NCI-H2029 (cell line): Measurements from ENCODE around the gene JARID2.

Experiments used
- DNase-seq: peaks from one replicate; lab custom pipeline; 2025; lab: John Stamatoyannopoulos, UW

The JARID2 gene

GRCh38 chr6:15493437-15494168, 247.7 kb downstream of the JARID2 start:
- DNase-seq = no peak

DNA sequence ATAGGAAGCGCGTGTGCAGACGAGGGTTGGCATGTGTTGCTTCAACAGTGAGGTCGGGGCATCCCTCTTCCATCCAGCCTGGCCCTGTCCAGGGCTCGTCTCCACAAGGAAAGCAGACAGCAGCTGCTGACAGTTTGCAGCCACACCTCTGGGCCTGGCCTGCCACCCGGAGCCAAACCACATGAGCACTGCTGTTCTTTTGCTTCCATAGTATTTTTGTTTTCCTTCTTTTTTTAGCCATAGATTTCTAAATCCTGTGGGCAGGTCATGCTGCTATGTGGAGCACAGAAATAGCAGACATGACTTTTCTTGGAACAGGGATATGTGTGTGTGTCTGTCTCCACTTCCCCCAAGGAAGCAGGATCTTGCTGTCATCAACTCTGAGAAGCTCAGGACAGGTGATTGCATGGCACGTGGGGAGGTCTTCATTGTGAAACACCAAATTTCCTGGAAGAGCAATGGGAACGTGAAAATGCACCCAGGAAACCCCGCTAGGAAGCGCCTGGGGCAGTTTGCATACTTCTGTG, 249.6 kb downstream of the JARID2 start:
- DNase-seq = no peak

GRCh38 chr6:15496345-15497131, 250.7 kb downstream of the JARID2 start:
- DNase-seq = no peak

DNA sequence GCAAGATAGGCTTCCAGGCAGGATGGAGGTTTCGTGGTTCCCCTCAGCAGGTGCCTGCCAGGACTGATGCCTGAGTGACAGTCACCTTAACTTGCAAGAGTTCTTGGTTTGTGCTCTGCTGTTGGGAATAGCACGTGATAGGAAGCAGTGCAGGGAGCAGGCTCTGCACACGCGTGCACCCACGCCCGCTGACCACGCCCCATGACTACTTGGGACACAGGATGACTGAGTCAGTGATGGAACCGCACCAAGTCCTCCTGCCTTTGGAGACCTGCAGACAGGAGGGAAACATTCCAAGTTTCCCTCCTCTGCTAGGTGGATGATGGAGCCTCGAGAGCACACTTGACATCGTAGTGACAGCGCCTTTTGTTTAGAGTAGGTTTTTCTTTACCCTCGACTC, 252.8 kb downstream of the JARID2 start:
- no peak for DNase-seq

GRCh38 chr6:15499125-15499524, 253.3 kb downstream of the JARID2 start:
- no peak for DNase-seq

- DNase-seq = no peak
These were observed 253.7 kb downstream of the JARID2 start for GRCh38 chr6:15499591-15499990.

- DNase-seq = no peak
These were observed 254.3 kb downstream of the JARID2 start for GRCh38 chr6:15500078-15500740.

- no peak for DNase-seq
These were observed 255.3 kb downstream of the JARID2 start for GRCh38 chr6:15500901-15501825.

- no peak for DNase-seq
These were observed 256.1 kb downstream of the JARID2 start for GRCh38 chr6:15501826-15502445.

- no peak for DNase-seq
These were observed 256.8 kb downstream of the JARID2 start for GRCh38 chr6:15502446-15503345.

DNA sequence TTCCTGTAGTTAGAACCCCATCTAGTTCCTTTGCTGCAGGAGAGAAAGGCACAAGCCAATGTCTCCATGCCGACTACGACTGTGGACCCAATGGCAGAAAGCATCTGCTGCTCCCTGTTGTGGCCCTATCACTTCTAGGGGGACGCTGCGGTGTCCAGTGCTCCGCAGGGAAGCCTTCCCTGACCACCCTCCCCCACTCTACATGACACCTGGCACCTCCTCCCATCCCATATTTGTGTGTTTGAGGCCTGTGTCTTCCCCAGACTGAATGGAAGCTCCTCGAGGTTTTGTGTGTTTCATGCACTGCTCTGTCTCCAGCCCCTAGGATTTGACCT, 257.4 kb downstream of the JARID2 start:
- no peak for DNase-seq

DNA sequence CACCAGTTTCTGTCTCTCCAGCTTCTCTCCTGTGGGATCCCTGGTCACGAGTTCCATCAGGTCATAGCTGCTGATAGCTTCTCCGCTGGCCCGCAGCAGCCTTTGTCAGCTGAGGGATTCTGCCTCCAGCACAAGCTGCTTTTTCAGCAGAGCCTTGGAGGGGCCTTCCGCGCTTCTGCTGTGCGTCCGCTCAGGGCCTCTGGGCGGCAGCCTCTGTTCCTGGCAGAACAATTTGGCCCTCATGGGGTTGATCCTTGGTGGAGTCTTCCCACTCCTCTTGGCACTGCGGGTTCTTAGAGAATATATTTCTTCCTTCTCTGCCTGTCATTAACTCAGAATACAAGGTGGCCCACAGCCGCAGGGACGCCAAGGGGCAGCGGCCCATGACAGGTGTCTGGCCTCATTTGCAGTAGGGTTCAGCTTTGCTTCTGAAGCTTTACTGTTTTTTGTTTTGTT, 258.2 kb downstream of the JARID2 start:
- no peak for DNase-seq

DNA sequence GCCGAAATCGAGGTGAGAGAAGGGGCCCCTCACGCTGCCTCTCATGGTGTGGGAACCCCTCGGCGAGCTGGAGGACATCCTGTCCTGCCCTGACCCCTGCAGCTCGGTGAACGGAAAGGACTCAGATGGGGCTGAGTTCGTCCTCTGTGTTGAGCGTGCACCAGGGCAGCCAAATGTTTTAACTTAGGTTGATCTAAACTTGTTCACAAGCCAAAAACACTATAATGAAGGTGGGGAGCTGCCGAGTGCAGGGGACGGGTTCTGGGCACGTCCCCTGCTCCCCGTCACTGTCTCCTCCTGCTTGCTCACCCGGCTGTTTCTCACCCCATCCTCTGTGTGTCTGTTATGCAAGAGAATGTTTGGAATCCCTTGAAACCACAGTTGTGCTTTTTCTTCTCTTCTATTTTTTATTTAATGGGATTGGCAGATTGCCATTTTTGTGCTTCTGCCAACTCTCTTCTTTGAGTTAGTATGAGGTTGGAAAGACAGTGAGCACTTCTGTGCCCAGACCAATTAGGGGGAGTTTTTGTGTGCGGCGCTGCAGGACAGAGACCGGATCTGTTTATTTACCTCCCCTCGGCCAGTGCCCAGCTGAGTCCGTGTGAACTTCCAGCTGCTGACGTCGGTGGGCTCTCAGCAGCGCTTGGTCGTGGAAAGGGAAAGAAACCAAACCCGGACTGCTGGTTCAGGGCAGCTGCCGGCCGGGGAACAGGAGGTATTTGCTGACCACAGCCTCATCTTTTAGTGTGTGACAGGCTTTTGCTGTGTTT, 258.9 kb downstream of the JARID2 start:
- peak; percentile 89 for DNase-seq

DNA sequence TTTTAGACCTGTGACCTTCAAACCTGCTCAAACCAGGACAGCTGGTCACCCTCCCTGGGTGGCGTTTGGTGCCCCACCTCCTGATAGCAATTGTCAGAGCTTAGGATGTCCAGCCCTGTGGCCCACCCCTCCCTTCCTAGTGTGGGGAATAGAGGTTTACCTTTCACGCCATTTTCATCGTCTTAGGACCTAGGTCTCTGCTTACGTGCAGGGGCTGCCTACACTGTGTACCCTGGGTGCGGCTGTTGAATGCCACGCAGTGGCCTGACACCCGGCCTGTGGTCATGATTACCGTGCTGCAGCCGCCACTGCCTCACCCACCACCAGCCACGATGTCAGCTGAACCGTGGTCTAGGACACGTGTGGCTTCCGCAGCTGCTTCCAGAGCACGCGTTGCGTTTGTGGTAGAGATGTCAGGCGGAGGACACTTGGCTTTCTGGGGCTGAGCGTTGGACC, 259.6 kb downstream of the JARID2 start:
- DNase-seq = no peak

DNA sequence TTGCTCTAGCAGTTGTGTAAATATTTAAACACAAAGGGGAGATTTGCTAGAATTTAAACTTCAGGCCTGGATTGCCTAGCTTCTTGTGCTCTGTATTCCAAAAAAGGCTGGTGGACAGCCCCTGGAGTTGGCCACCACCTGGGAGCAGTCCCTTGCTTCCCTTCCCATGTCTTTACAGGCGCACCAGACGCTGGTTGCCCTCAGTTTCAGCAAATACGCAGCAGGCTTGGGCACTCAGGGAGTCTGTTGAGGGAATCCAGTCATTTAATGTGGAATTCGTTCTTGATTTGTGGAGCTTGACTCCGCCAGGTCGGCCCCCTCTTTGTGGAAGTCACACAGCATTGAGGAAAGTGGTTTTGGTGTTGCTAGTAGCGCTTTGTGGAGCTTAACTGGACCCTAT, 260.2 kb downstream of the JARID2 start:
- DNase-seq = no peak

DNA sequence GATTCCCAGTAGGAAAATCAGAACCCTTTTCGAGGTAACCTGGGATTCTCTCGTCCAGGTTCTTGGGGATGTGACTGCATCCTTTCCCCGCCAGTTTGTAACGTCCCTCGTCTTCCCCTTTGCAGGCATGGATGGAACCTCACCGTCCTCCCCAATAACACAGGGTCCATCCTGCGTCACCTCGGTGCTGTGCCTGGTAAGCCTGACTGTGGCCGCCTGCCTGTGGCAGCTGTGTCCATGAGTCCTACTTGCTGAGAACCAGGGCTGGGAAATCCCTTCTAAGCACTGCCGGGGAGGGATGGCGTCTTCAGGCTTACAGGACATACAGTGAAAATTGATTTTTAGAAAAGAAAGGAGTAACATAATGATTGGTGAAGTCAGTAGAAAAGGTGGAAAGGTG, 261.4 kb downstream of the JARID2 start:
- DNase-seq = no peak

- no peak for DNase-seq
These were observed 261.9 kb downstream of the JARID2 start for GRCh38 chr6:15507746-15508145.

DNA sequence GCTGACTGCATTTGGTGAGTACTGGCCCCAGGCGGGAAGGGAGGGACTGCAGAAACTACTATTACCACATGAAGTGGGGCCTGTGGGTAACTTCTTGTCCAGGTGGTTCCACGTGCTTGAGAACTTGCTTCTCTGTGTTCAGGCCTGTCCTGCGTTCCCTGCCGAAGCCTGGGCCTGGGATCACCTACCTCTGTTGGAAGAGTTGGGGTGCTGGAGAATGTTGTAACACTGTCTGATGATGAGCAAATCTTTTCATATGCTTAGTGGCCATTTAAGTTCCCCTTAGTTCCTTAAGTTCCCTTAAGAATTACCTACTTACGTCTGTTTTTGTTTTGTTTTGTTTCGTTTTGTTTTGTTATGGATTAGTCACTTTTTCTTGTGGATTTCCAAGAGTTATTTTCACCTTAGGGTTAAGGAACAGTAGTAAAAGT, 262.6 kb downstream of the JARID2 start:
- DNase-seq = no peak

- no peak for DNase-seq
These were observed 263.1 kb downstream of the JARID2 start for GRCh38 chr6:15508931-15509330.
